ENCODE measurements around the gene RAB4B. TPM values are rescaled to one million over a fixed set of nuclear protein-coding genes. Genes with fewer than 3 reads are reported as not detected.

Gene RAB4B
- total RNA-seq, 1 donor from 2014 or later = 9.8 TPM

Other genes with a start within 250 kb of the RAB4B start
- 3.4 TPM for gene SHKBP1, start 201.4 kb upstream of the RAB4B start, total RNA-seq
- gene LTBP4, start 176.9 kb upstream of the RAB4B start, total RNA-seq = 20.7 TPM
- 31.2 TPM for gene NUMBL, start 87.6 kb upstream of the RAB4B start, total RNA-seq
- 28.8 TPM for gene COQ8B, start 61.4 kb upstream of the RAB4B start, total RNA-seq
- 7.4 TPM for gene ITPKC, start 61.1 kb upstream of the RAB4B start, total RNA-seq
- gene ACTMAP, start 27.8 kb upstream of the RAB4B start, total RNA-seq = 0.74 TPM
- gene SNRPA, start 27.0 kb upstream of the RAB4B start, total RNA-seq = 11.3 TPM
- 0.74 TPM for gene MIA, start 2.7 kb upstream of the RAB4B start, total RNA-seq
- 34.9 TPM for gene EGLN2, start 20.9 kb downstream of the RAB4B start, total RNA-seq
- not detected for gene CYP2A6, start 72.2 kb downstream of the RAB4B start, total RNA-seq
- gene CYP2A7, start 104.0 kb downstream of the RAB4B start, total RNA-seq = not detected
- not detected for gene CYP2B6, start 213.0 kb downstream of the RAB4B start, total RNA-seq

Measured in temporal lobe (tissue), 1 donor.